Measurements from ENCODE around the gene PAX4.
A peak's percentile ranks its signal among the peaks of the same experiment; 100 is the strongest.
"Not testable (repeated sequence)": the region's sequence is repeated elsewhere in the genome, so short reads cannot be mapped to it uniquely, and the experiment has no call there.

PAX4 gene

GRCh38 chr7:127582361-127582760 is 35.6 kb downstream of the PAX4 start:
- peak overlapping the region in 1 of 2 donors; percentile 10 for H3K4me3 ChIP-seq (ENCODE audit: low read depth in 1 of 2, low read length in 2 of 2)
- no peaks in the 10 kb centered on the region for H3K27me3 ChIP-seq (ENCODE audit: low read depth, low read length)
- H3K27ac ChIP-seq (ENCODE audit: low read length): no peak overlapping the region
- H3K9me3 ChIP-seq (ENCODE audit: control insufficient read depth in 1 of 2, low read length in 2 of 2): peaks cover 0 to 3% of the 10 kb centered on the region in 2 donors
- H3K36me3 ChIP-seq (ENCODE audit: control insufficient read depth in 1 of 2, insufficient read depth in 2 of 2, low read length in 2 of 2): peaks cover 13 to 36% of the 10 kb centered on the region in 2 donors
- peaks cover 17 to 55% of the 10 kb centered on the region in 2 donors for H3K4me1 ChIP-seq (ENCODE audit: control insufficient read depth in 1 of 2, insufficient read depth in 2 of 2, low read length in 2 of 2)

DNA sequence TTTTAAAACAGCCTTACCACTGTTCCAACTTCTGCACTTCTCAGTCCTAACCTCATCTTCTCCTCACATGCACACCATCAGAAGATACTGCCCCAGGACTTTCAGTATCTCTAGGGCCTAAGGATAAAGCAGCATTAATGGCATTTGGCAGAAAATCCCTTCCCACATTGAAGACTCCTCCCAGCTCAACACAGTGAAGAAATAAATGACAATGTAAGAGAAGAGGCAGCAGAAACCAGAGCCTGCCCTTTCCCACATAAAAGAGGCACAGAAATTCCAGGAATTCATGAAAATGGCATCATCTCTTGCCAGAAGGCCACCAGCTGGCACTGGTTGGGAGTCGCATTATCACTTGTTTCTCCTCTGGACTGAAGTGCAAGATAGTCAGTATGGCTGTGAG is 36.2 kb downstream of the PAX4 start:
- no peaks in the 10 kb centered on the region for H3K27me3 ChIP-seq (ENCODE audit: low read depth, low read length)
- no peak overlapping the region for H3K27ac ChIP-seq (ENCODE audit: low read length)
- H3K36me3 ChIP-seq (ENCODE audit: control insufficient read depth in 1 of 2, insufficient read depth in 2 of 2, low read length in 2 of 2): peaks cover 13 to 39% of the 10 kb centered on the region in 2 donors
- peaks cover 0 to 3% of the 10 kb centered on the region in 2 donors for H3K9me3 ChIP-seq (ENCODE audit: control insufficient read depth in 1 of 2, low read length in 2 of 2)
- no peak overlapping the region for H3K4me3 ChIP-seq (ENCODE audit: low read depth in 1 of 2, low read length in 2 of 2)
- peaks cover 17 to 55% of the 10 kb centered on the region in 2 donors for H3K4me1 ChIP-seq (ENCODE audit: control insufficient read depth in 1 of 2, insufficient read depth in 2 of 2, low read length in 2 of 2)

DNA sequence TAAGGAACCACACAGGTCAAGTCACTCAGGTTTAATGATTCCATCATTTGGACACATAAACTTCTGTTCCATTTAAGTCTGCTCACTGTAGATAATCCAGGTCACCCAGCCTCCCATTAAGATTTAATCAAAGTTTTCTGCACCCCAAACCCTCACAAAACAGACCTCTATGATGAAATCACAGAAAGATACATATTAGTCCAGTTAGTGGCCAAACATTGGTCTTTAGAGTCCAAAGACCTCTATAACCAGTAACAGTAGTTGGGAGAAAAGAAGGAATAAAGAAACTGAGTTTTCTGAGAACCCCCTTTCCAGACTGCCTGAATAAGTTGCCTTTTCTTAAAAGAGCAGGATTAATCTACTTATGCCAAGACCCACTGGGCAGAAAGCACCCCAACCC is 37.3 kb downstream of the PAX4 start:
- H3K27me3 ChIP-seq (ENCODE audit: low read depth, low read length): no peaks in the 10 kb centered on the region
- peaks cover 0 to 3% of the 10 kb centered on the region in 2 donors for H3K9me3 ChIP-seq (ENCODE audit: control insufficient read depth in 1 of 2, low read length in 2 of 2)
- H3K4me3 ChIP-seq (ENCODE audit: low read depth in 1 of 2, low read length in 2 of 2): no peak overlapping the region
- peaks cover 13 to 39% of the 10 kb centered on the region in 2 donors for H3K36me3 ChIP-seq (ENCODE audit: control insufficient read depth in 1 of 2, insufficient read depth in 2 of 2, low read length in 2 of 2)
- H3K27ac ChIP-seq (ENCODE audit: low read length): no peak overlapping the region
- peaks cover 17 to 50% of the 10 kb centered on the region in 2 donors for H3K4me1 ChIP-seq (ENCODE audit: control insufficient read depth in 1 of 2, insufficient read depth in 2 of 2, low read length in 2 of 2)

GRCh38 chr7:127578711-127579275 is 39.1 kb downstream of the PAX4 start:
- Histone ChIP-seq H3K4me3 (ENCODE audit: low read depth in 1 of 2, low read length in 2 of 2) (no peak overlapping the region), H3K36me3 (ENCODE audit: control insufficient read depth in 1 of 2, insufficient read depth in 2 of 2, low read length in 2 of 2) (peaks cover 13 to 39% of the 10 kb centered on the region in 2 donors), H3K27me3 (ENCODE audit: low read depth, low read length) (no peaks in the 10 kb centered on the region), H3K27ac (ENCODE audit: low read length) (no peak overlapping the region), H3K9me3 (ENCODE audit: control insufficient read depth in 1 of 2, low read length in 2 of 2) (peaks cover 0 to 3% of the 10 kb centered on the region in 2 donors), H3K4me1 (ENCODE audit: control insufficient read depth in 1 of 2, insufficient read depth in 2 of 2, low read length in 2 of 2) (peaks cover 8 to 39% of the 10 kb centered on the region in 2 donors)

DNA sequence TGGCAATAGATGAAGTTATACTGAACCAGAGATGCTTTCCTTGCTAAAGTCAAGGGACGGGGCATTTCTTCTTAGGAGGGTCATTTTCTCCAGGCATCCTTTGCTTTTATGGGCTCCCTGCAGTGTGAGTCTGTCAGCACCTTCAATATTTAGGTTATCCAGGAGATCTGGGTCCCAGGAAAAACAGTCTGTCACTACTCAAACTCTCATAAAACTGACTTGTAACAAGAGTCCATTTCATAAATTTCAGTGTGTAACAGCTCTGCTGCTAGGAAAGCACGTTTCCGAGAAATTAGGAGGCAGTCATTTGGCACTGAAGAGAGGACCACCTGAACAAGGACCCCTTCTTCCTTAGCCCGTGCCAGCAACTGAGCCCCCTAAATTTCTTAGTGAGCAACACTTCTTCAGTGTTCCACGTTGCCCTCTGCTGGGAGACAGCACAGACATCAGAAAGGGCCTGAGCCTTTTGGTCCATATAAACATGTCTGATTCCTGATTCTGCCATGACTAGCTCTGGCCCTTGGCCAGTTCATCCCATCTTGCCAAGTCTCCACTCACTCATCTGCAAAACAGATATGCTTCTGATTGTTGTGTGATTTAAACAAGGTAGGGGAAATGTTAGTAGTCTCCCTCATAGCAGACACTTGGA is 39.8 kb downstream of the PAX4 start:
- Histone ChIP-seq H3K4me3 (ENCODE audit: low read depth in 1 of 2, low read length in 2 of 2) (no peak overlapping the region), H3K36me3 (ENCODE audit: control insufficient read depth in 1 of 2, insufficient read depth in 2 of 2, low read length in 2 of 2) (peaks cover 13 to 39% of the 10 kb centered on the region in 2 donors), H3K4me1 (ENCODE audit: control insufficient read depth in 1 of 2, insufficient read depth in 2 of 2, low read length in 2 of 2) (peaks cover 4 to 33% of the 10 kb centered on the region in 2 donors), H3K9me3 (ENCODE audit: control insufficient read depth in 1 of 2, low read length in 2 of 2) (peaks cover 0 to 3% of the 10 kb centered on the region in 2 donors), H3K27me3 (ENCODE audit: low read depth, low read length) (no peaks in the 10 kb centered on the region), H3K27ac (ENCODE audit: low read length) (no peak overlapping the region)

- Histone ChIP-seq H3K9me3 (ENCODE audit: control insufficient read depth in 1 of 2, low read length in 2 of 2) (no peaks in the 10 kb centered on the region), H3K27me3 (ENCODE audit: low read depth, low read length) (no peaks in the 10 kb centered on the region), H3K36me3 (ENCODE audit: control insufficient read depth in 1 of 2, insufficient read depth in 2 of 2, low read length in 2 of 2) (no peaks in the 10 kb centered on the region), H3K4me1 (ENCODE audit: control insufficient read depth in 1 of 2, insufficient read depth in 2 of 2, low read length in 2 of 2) (no peaks in the 10 kb centered on the region), H3K27ac (ENCODE audit: low read length) (no peak overlapping the region), H3K4me3 (ENCODE audit: low read depth in 1 of 2, low read length in 2 of 2) (no peak overlapping the region)
Measured at GRCh38 chr7:127571741-127572505, 46.0 kb downstream of the PAX4 start.

DNA sequence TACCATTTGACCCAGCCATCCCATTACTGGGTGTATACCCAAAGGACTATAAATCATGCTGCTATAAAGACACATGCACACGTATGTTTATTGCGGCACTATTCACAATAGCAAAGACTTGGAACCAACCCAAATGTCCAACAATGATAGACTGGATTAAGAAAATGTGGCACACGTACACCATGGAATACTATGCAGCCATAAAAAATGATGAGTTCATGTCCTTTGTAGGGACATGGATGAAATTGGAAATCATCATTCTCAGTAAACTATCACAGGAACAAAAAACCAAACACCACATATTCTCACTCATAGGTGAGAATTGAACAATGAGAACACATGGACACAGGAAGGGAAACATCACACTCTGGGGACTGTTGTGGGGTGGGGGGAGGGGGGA is 49.9 kb downstream of the PAX4 start:
- not testable (repeated sequence) for H3K27ac ChIP-seq (ENCODE audit: low read length); H3K36me3 ChIP-seq (ENCODE audit: control insufficient read depth in 1 of 2, insufficient read depth in 2 of 2, low read length in 2 of 2); H3K9me3 ChIP-seq (ENCODE audit: control insufficient read depth in 1 of 2, low read length in 2 of 2); H3K4me3 ChIP-seq (ENCODE audit: low read depth in 1 of 2, low read length in 2 of 2); H3K4me1 ChIP-seq (ENCODE audit: control insufficient read depth in 1 of 2, insufficient read depth in 2 of 2, low read length in 2 of 2); H3K27me3 ChIP-seq (ENCODE audit: low read depth, low read length)

DNA sequence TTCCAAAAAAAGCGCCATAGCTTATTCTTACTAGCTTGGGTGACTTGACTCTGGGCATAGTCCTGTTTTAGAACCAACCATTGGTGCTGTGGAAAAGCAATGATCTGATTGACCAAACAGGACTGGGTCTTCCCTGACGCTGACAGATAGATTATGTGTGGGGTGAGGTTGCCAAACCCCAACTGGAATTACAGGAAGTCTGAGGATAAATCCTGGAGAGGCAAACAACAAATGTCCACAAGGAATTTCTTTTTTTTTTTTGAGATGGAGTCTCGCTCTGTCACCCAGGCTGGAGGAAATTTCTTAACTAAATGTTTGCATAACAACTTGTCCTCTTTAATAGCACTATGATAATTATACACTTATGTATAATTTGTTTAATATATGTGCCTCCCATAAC is 51.7 kb downstream of the PAX4 start:
- Histone ChIP-seq H3K36me3 (ENCODE audit: control insufficient read depth in 1 of 2, insufficient read depth in 2 of 2, low read length in 2 of 2) (no peaks in the 10 kb centered on the region), H3K4me1 (ENCODE audit: control insufficient read depth in 1 of 2, insufficient read depth in 2 of 2, low read length in 2 of 2) (no peaks in the 10 kb centered on the region), H3K4me3 (ENCODE audit: low read depth in 1 of 2, low read length in 2 of 2) (no peak overlapping the region), H3K27ac (ENCODE audit: low read length) (no peak overlapping the region), H3K27me3 (ENCODE audit: low read depth, low read length) (no peaks in the 10 kb centered on the region), H3K9me3 (ENCODE audit: control insufficient read depth in 1 of 2, low read length in 2 of 2) (no peaks in the 10 kb centered on the region)
